Measurements from ENCODE around the gene NTRK2. TPM values are rescaled to one million over a fixed set of nuclear protein-coding genes. Genes with fewer than 3 reads are reported as not detected.

NTRK2 gene
- total and polyA plus RNA-seq, 3 donors from 2014 or later = 5.3 to 10.8 (median 5.6) TPM

DNA sequence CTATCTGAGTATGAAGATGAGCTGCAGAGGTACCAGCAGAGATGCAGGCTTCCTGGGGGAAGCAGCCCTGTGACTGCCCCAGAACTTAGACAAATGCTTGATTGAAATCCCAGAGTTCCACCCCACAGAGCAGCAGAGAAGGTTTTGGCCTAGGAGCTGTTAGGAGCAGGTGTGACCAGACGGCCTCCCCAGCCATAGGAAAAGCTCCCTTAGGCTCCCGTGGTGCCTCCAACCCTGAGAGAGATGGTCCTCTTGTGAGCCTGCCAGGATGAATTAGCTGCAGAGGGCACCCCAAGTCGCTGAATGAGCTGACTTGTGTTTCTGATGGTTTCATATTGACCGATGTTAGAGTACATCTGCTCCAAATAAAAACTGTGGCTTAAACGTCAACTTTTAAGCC, 22.1 kb downstream of the NTRK2 start:
- intact Hi-C loops (cut with DNase I; ENCODE audit: low total_unique reads) = no loop called here
- no peaks in the 10 kb centered on the region for H3K9me3 ChIP-seq
- no peak for TF ChIP-seq POLR2A (IDR thresholded peaks at IDR 0.05)
- no peaks in the 10 kb centered on the region for H3K27me3 ChIP-seq
- no peaks in the 10 kb centered on the region for H3K36me3 ChIP-seq (ENCODE audit: low read depth, missing control alignments)
- no peak overlapping the region for H3K27ac ChIP-seq
- 80 to 95% methylated on average over 5 of the region's 5 CpGs for WGBS, 2 donors
- peaks cover 6% of the 10 kb centered on the region for H3K4me1 ChIP-seq
- no peak overlapping the region for H3K4me3 ChIP-seq
- no peak for DNase-seq

DNA sequence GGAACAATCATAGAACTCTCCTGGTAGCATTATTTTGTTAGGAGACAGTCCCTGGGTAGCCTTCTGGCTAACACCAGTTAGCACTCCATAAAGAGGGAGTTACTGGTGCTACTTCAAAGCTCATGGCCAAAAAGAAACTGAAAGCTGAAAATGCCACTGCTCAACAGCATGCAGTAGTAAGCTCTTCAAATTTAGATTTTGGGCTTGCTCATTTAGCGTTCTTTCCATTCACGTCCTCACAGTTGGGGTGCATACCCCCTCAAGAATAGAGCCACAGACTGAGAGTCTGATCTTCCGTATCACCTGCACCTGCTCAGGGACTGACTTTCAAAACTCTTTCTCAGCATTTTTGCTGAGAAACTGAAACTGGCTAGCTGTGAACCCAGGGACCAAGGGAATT, 24.7 kb downstream of the NTRK2 start:
- WGBS, 2 donors = 66 to 79% methylated on average over 3 of the region's 3 CpGs
- intact Hi-C loops (cut with DNase I; ENCODE audit: low total_unique reads) = no loop called here
- H3K27ac ChIP-seq = no peak overlapping the region
- no peak overlapping the region for H3K4me3 ChIP-seq
- no peaks in the 10 kb centered on the region for H3K27me3 ChIP-seq
- peaks cover 6% of the 10 kb centered on the region for H3K4me1 ChIP-seq
- no peaks in the 10 kb centered on the region for H3K9me3 ChIP-seq
- no peak for DNase-seq
- no peaks in the 10 kb centered on the region for H3K36me3 ChIP-seq (ENCODE audit: low read depth, missing control alignments)
- TF ChIP-seq, protein P1, sequence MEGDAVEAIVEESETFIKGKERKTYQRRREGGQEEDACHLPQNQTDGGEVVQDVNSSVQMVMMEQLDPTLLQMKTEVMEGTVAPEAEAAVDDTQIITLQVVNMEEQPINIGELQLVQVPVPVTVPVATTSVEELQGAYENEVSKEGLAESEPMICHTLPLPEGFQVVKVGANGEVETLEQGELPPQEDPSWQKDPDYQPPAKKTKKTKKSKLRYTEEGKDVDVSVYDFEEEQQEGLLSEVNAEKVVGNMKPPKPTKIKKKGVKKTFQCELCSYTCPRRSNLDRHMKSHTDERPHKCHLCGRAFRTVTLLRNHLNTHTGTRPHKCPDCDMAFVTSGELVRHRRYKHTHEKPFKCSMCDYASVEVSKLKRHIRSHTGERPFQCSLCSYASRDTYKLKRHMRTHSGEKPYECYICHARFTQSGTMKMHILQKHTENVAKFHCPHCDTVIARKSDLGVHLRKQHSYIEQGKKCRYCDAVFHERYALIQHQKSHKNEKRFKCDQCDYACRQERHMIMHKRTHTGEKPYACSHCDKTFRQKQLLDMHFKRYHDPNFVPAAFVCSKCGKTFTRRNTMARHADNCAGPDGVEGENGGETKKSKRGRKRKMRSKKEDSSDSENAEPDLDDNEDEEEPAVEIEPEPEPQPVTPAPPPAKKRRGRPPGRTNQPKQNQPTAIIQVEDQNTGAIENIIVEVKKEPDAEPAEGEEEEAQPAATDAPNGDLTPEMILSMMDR (IDR thresholded peaks at IDR 0.05) = no peak
- no peak for TF ChIP-seq POLR2A (IDR thresholded peaks at IDR 0.05)

DNA sequence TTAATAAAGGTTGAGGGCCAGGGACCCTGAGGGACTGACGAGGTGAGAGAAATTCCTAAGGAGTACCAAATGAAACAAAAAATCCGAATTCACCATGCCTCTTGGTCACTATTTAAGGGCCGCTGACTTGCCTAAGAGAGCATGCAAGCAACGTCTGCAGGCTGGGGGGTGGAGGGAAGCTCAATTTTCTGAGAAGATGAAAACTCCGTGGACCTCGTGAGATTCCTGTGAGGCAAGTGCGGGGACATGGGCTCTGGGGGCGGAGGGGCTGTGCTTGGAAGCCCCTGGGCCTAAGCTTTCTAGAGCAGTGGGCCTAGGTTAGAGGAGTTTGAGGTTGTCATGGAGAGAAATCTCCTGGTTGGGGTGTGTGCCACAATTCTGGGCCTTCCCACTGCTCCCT, 27.5 kb downstream of the NTRK2 start:
- no peaks in the 10 kb centered on the region for H3K27me3 ChIP-seq
- no peaks in the 10 kb centered on the region for H3K4me1 ChIP-seq
- no peaks in the 10 kb centered on the region for H3K9me3 ChIP-seq
- TF ChIP-seq, protein P1 (IDR thresholded peaks at IDR 0.05) = no peak
- no peak for TF ChIP-seq POLR2A (IDR thresholded peaks at IDR 0.05)
- no peak overlapping the region for H3K4me3 ChIP-seq
- no peak for DNase-seq
- 78 to 79% methylated on average over 8 of the region's 8 CpGs for WGBS, 2 donors
- intact Hi-C loops (cut with DNase I; ENCODE audit: low total_unique reads) = no loop called here
- no peaks in the 10 kb centered on the region for H3K36me3 ChIP-seq (ENCODE audit: low read depth, missing control alignments)
- H3K27ac ChIP-seq = no peak overlapping the region

DNA sequence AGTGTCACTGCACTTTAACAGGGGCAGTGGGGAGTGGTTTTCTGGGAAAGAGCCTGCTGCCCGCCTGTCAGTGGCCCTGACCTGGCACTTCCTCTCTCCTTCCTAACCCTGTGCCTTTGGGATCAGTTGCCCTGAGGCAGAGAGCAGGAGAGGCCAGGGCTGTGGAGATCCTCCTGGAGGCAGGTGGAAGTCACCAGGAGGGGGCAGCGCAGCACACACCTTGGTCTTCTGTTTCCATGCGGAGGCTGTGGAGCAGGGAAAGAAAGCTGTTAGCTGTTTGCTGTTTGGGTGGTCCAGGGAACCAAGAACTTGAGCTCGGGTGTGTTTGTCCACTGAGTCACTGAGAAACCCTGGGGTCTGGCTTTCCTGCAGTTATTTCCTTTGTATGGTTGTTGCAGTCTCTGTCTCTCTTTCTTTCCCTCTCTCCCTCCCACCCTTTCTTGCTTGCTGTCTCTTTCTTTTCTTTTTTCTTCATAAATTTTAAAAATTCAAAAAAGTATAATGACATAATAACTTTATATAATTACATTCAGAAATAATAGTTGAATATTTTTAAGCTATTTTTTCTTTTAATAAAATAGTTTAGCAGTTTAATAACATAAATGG, 28.1 kb downstream of the NTRK2 start:
- 47 to 54% methylated on average over 3 to 4 of the region's 4 CpGs for WGBS, 2 donors
- intact Hi-C loops (cut with DNase I; ENCODE audit: low total_unique reads) = no loop called here
- Histone ChIP-seq H3K27ac (no peak overlapping the region), H3K4me1 (peaks cover under 1% of the 10 kb centered on the region), H3K36me3 (ENCODE audit: low read depth, missing control alignments) (no peaks in the 10 kb centered on the region), H3K4me3 (no peak overlapping the region), H3K9me3 (no peaks in the 10 kb centered on the region), H3K27me3 (no peaks in the 10 kb centered on the region)
- TF ChIP-seq POLR2A (IDR thresholded peaks at IDR 0.05) = no peak
- TF ChIP-seq, protein P1 (IDR thresholded peaks at IDR 0.05) = peak; percentile 66 to 74 (median 69)
- peak; percentile 91 for DNase-seq

DNA sequence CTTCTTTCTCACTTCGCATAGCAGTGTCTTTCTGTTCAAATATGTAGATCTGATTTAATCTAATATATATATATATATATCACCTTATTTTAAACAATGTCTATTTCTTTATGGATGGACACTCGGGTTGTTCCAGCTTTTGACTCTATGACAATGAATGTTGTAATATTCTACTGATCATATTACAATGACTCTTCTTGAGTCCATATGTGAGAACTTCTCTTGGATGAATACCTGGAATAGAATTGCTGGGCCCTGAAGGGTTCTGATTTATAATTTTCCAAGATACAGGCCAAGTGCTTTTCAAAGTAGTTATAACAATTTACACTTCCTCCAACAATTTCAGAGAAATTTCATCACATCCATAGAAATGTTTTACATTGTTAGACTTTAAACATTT, 28.8 kb downstream of the NTRK2 start:
- Histone ChIP-seq H3K9me3 (no peaks in the 10 kb centered on the region), H3K27ac (no peak overlapping the region), H3K4me3 (no peak overlapping the region), H3K27me3 (no peaks in the 10 kb centered on the region), H3K4me1 (peaks cover 4% of the 10 kb centered on the region), H3K36me3 (ENCODE audit: low read depth, missing control alignments) (no peaks in the 10 kb centered on the region)
- no peak for TF ChIP-seq POLR2A (IDR thresholded peaks at IDR 0.05)
- TF ChIP-seq, protein P1 (IDR thresholded peaks at IDR 0.05) = no peak
- intact Hi-C loops (cut with DNase I; ENCODE audit: low total_unique reads) = no loop called here
- 90 to 92% methylated on average over 2 of the region's 2 CpGs for WGBS, 2 donors
- no peak for DNase-seq
